Measurements from ENCODE around the gene FDXACB1.

The FDXACB1 gene

DNA sequence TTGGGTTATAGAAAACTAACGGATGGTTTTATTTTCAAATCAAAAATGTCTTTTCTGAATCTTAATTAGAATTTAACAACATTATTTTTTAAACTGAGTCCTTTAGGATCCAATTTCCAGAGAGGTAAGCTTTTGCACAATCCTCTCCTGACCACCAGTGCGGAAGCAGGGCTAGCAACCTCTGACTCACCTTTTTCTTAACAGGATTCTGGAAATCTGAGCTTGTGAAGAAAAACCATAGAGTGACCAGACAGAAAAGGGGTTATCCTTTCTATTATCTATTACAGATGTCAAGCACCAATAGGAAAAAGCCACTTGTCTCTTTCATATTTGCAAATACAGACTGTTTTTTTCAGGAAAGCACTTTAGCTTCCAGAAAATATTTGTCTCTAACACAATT lies 32.9 kb downstream of the FDXACB1 start:
- no peak overlapping the region for H3K4me3 ChIP-seq (replicated peaks; ENCODE audit: low read depth, low read length)
- TF ChIP-seq, protein P1, sequence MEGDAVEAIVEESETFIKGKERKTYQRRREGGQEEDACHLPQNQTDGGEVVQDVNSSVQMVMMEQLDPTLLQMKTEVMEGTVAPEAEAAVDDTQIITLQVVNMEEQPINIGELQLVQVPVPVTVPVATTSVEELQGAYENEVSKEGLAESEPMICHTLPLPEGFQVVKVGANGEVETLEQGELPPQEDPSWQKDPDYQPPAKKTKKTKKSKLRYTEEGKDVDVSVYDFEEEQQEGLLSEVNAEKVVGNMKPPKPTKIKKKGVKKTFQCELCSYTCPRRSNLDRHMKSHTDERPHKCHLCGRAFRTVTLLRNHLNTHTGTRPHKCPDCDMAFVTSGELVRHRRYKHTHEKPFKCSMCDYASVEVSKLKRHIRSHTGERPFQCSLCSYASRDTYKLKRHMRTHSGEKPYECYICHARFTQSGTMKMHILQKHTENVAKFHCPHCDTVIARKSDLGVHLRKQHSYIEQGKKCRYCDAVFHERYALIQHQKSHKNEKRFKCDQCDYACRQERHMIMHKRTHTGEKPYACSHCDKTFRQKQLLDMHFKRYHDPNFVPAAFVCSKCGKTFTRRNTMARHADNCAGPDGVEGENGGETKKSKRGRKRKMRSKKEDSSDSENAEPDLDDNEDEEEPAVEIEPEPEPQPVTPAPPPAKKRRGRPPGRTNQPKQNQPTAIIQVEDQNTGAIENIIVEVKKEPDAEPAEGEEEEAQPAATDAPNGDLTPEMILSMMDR (IDR thresholded peaks at IDR 0.05; ENCODE audit: low read length, missing control alignments), result no peak
- peak; percentile 45 for DNase-seq (ENCODE audit: low read depth)

DNA sequence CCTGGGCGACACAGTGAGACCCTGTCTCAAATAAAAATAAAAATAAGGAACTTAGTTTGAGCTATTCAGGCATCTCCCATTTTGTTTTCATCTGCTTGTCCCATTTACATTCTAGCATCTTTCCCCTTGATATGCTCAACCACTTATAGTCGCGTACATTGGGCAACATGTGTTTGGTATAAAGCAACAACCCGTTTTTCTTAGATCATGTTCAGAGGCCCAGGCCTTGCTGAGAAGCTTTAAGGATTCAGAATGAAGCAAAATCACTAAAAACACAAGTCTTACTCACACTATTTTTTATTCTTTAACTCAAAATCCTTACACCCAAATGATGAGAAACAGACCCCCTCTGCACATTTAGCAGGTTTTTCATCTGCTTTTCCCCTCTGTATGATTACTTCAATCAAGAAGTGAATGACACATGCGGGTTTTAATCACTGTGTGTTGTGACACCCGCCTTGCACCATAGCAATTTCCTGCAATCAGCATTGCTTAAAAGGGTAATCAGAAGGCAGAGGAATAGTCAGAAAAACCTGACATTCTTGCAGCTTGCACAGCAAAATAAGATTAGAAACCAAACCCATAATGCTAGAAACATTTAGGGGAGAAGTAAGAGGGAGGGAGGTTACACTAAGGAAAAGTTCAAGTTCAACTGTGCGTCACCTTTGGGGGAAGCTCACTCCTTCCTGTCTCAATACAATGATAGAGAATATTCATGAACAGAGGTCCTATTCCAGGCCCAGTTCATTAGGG lies 33.5 kb downstream of the FDXACB1 start:
- TF ChIP-seq, protein P1 (IDR thresholded peaks at IDR 0.05; ENCODE audit: low read length, missing control alignments), result no peak
- peak; percentile 39 for DNase-seq (ENCODE audit: low read depth)
- no peak overlapping the region for H3K4me3 ChIP-seq (replicated peaks; ENCODE audit: low read depth, low read length)

DNA sequence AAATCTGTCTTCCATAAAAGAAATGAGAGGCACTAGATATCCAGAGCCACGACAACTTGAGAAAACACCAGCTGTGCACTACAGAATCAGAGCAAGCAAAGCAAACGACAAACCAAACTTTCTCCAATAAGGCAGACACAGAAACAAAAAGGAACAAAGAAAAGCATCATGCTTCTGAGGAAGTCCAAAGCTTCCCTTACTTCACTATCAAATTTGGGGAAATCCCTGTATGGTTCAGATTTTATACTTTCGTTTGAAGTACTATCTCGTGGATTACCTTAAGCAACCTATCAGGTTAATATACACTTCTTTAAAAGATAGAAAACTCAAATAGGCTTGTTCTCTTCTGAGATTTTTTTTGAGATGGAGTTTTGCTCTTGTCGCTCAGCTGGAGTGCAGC lies 35.3 kb downstream of the FDXACB1 start:
- no peak for DNase-seq (ENCODE audit: low read depth)
- TF ChIP-seq, protein P1 (IDR thresholded peaks at IDR 0.05; ENCODE audit: low read length, missing control alignments), result no peak
- H3K4me3 ChIP-seq (replicated peaks; ENCODE audit: low read depth, low read length), result no peak overlapping the region

DNA sequence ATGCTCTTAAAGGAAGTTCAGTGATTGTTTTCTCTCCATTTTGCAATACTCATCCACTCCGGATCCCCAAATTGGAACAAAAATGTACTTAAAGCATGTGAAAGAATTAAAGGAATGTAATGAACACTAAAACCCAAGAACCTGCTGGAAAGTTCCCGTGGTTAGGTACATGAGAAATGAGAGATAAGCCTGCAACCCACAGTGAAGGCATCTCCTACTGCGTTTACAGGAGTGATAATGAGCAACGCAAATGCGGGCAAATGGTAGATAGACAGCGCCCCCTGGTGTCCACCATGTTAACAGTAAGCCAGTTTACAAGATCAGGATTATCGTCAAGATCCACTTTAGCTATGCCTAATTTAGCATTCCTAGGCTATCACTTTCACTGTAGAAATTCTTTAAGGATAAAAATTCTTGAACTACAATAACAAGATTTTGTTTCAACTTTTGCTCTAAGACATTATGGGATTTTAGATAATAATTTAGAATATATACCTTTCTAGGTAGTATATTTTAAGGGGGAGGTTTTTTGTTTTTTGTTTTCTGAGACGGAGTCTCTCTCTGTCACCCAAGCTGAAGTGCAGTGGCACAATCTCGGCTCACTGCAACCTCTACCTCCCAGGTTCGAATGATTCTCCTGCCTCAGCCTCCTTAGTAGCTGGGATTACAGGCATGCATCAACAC lies 37.5 kb downstream of the FDXACB1 start:
- TF ChIP-seq, protein P1 (IDR thresholded peaks at IDR 0.05; ENCODE audit: low read length, missing control alignments), result peak; percentile 88
- DNase-seq (ENCODE audit: low read depth), result peak; percentile 91
- H3K4me3 ChIP-seq (replicated peaks; ENCODE audit: low read depth, low read length), result no peak overlapping the region

- H3K4me3 ChIP-seq (replicated peaks; ENCODE audit: low read depth, low read length), result no peak overlapping the region
- TF ChIP-seq, protein P1 (IDR thresholded peaks at IDR 0.05; ENCODE audit: low read length, missing control alignments), result no peak
- DNase-seq (ENCODE audit: low read depth), result peak; percentile 8
These were observed 38.8 kb downstream of the FDXACB1 start for GRCh38 chr11:111840143-111840542.

DNA sequence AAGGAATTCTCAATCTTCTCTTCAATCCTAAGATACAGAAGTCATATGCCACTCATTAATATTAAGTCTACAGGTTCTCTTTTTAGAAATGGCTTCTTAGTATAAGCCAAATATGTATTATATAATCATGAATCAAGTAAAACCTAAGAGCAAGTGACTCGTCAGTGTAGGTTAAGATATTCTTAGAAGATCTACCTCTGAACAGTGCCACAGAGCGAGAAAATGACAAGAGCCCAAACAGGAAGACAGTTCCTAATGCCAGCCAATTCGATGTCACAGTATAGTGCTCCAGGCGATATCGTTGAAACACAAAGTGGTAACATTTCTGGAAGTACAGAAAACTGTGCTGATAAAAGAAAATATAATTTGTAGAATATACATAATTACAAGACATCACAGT lies 40.9 kb downstream of the FDXACB1 start:
- TF ChIP-seq, protein P1 (IDR thresholded peaks at IDR 0.05; ENCODE audit: low read length, missing control alignments), result no peak
- H3K4me3 ChIP-seq (replicated peaks; ENCODE audit: low read depth, low read length), result no peak overlapping the region
- DNase-seq (ENCODE audit: low read depth), result no peak
